ENCODE measurements around the gene PFKP.

Gene PFKP

GRCh38 chr10:3111621-3112163 is 44.3 kb downstream of the PFKP start:
- peaks cover 91% of the 10 kb centered on the region for H3K36me3 ChIP-seq (ENCODE audit: control insufficient read depth, low read length)
- H3K9me2 ChIP-seq (replicated peaks; ENCODE audit: control insufficient read depth, low read length) = no peaks in the 10 kb centered on the region
- no peaks in the 10 kb centered on the region for H3K27me3 ChIP-seq (ENCODE audit: control insufficient read depth, low read length)
- H3K4me3 ChIP-seq (ENCODE audit: low read length) = no peak overlapping the region
- H3K79me2 ChIP-seq (ENCODE audit: control insufficient read depth, low read length) = no peaks in the 10 kb centered on the region; the same call in 1 of the 2 replicates
- H3K4me2 ChIP-seq (ENCODE audit: low read length) = no peak overlapping the region
- no peaks in the 10 kb centered on the region for H3K4me1 ChIP-seq (ENCODE audit: control insufficient read depth, low read length)
- no peak overlapping the region for H3K27ac ChIP-seq (ENCODE audit: low read depth, low read length)
- H4K20me1 ChIP-seq (ENCODE audit: control insufficient read depth, insufficient read depth, low read depth, low read length) = no peaks in the 10 kb centered on the region
- H3F3A ChIP-seq (ENCODE audit: control insufficient read depth, insufficient read depth) = no peaks in the 10 kb centered on the region
- no peaks in the 10 kb centered on the region for H3K9me3 ChIP-seq (ENCODE audit: control insufficient read depth, insufficient read depth, low read length)
- TF ChIP-seq EZH2phosphoT487 (IDR thresholded peaks at IDR 0.05; ENCODE audit: borderline replicate concordance, low read length) (no peak), CTCF (IDR thresholded peaks at IDR 0.05; ENCODE audit: low read depth, low read length, poor library complexity, severe bottlenecking) (no peak)

GRCh38 chr10:3113343-3113720 is 46.0 kb downstream of the PFKP start:
- Histone ChIP-seq H3K36me3 (ENCODE audit: control insufficient read depth, low read length) (peaks cover 89% of the 10 kb centered on the region), H3K79me2 (ENCODE audit: control insufficient read depth, low read length) (no peaks in the 10 kb centered on the region; the same call in 1 of the 2 replicates), H3K9me2 (replicated peaks; ENCODE audit: control insufficient read depth, low read length) (no peaks in the 10 kb centered on the region), H3F3A (ENCODE audit: control insufficient read depth, insufficient read depth) (no peaks in the 10 kb centered on the region), H3K4me1 (ENCODE audit: control insufficient read depth, low read length) (no peaks in the 10 kb centered on the region), H3K4me3 (ENCODE audit: low read length) (no peak overlapping the region), H3K9me3 (ENCODE audit: control insufficient read depth, insufficient read depth, low read length) (no peaks in the 10 kb centered on the region), H3K27ac (ENCODE audit: low read depth, low read length) (no peak overlapping the region), H4K20me1 (ENCODE audit: control insufficient read depth, insufficient read depth, low read depth, low read length) (no peaks in the 10 kb centered on the region), H3K27me3 (ENCODE audit: control insufficient read depth, low read length) (no peaks in the 10 kb centered on the region), H3K4me2 (ENCODE audit: low read length) (no peak overlapping the region)
- TF ChIP-seq EZH2phosphoT487 (IDR thresholded peaks at IDR 0.05; ENCODE audit: borderline replicate concordance, low read length) (no peak), CTCF (IDR thresholded peaks at IDR 0.05; ENCODE audit: low read depth, low read length, poor library complexity, severe bottlenecking) (no peak)

- no peaks in the 10 kb centered on the region for H3K9me2 ChIP-seq (replicated peaks; ENCODE audit: control insufficient read depth, low read length)
- H3F3A ChIP-seq (ENCODE audit: control insufficient read depth, insufficient read depth) = no peaks in the 10 kb centered on the region
- TF ChIP-seq EZH2phosphoT487 (IDR thresholded peaks at IDR 0.05; ENCODE audit: borderline replicate concordance, low read length) (no peak), CTCF (IDR thresholded peaks at IDR 0.05; ENCODE audit: low read depth, low read length, poor library complexity, severe bottlenecking) (no peak)
- H3K79me2 ChIP-seq (ENCODE audit: control insufficient read depth, low read length) = no peaks in the 10 kb centered on the region
- no peak overlapping the region for H3K27ac ChIP-seq (ENCODE audit: low read depth, low read length)
- no peaks in the 10 kb centered on the region for H3K27me3 ChIP-seq (ENCODE audit: control insufficient read depth, low read length)
- no peaks in the 10 kb centered on the region for H3K9me3 ChIP-seq (ENCODE audit: control insufficient read depth, insufficient read depth, low read length)
- H4K20me1 ChIP-seq (ENCODE audit: control insufficient read depth, insufficient read depth, low read depth, low read length) = no peaks in the 10 kb centered on the region
- H3K4me2 ChIP-seq (ENCODE audit: low read length) = no peak overlapping the region
- H3K4me3 ChIP-seq (ENCODE audit: low read length) = no peak overlapping the region
- H3K4me1 ChIP-seq (ENCODE audit: control insufficient read depth, low read length) = no peaks in the 10 kb centered on the region
- peaks cover 87% of the 10 kb centered on the region for H3K36me3 ChIP-seq (ENCODE audit: control insufficient read depth, low read length)
Measured at GRCh38 chr10:3115685-3116084, 48.3 kb downstream of the PFKP start.

Data from DOHH2 (cell line).